Tibial nerve (tissue), 4 donors: ENCODE results near the gene ZRANB1. TPM values are rescaled to one million over a fixed set of nuclear protein-coding genes. Genes with fewer than 3 reads are reported as not detected.

Experiments
- DNase-seq, 2 donors: peaks; one replicate each; pipeline ENCODE4 v3.0.0-alpha.2; 2019; ENCODE audit warnings: low spot score in 2 of 2
- H3K27ac ChIP-seq, 4 donors: fragments of 200-600 bp; sonication (generic) in 3 of 4; one replicate each; pipeline ENCODE4 v1.5.1; 2017 to 2019; ENCODE audit warnings: mild to moderate bottlenecking in 1 of 4
- H3K27me3 ChIP-seq, 2 donors: fragments of 200-600 bp; sonication (generic) in 1 of 2; one replicate each; pipeline versions ENCODE4 v1.5.1 to v1.6.0; 2017 to 2019
- H3K36me3 ChIP-seq, 3 donors: fragments of 200-600 bp; sonication (generic); one replicate each; pipeline ENCODE4 v1.5.1; 2018 to 2019
- H3K4me1 ChIP-seq, 4 donors: fragments of 200-600 bp; sonication (generic) in 3 of 4; one replicate each; pipeline ENCODE4 v1.5.1; 2017 to 2019
- H3K4me3 ChIP-seq, 4 donors: fragments of 200-600 bp; sonication (generic) in 3 of 4; one replicate each; pipeline ENCODE4 v1.5.1; 2017 to 2019; ENCODE audit warnings: mild to moderate bottlenecking in 1 of 4, moderate library complexity in 1 of 4
- H3K9me3 ChIP-seq, 4 donors: fragments of 200-600 bp; sonication (generic) in 3 of 4; one replicate each; pipeline ENCODE4 v1.5.1; 2017 to 2019
- EP300 ChIP-seq, 2 donors: sonication (generic); formaldehyde crosslinking; IDR thresholded peaks; one replicate each; pipeline ENCODE4 v1.6.1; 2017; ENCODE audit warnings: antibody characterized with exemption in 2 of 2, mild to moderate bottlenecking in 1 of 2
- POLR2A ChIP-seq, 2 donors: fragments of 450-650 bp; IDR thresholded peaks; one replicate each; pipeline ENCODE4 v1.6.1; 2017; ENCODE audit warnings: antibody characterized with exemption in 2 of 2, mild to moderate bottlenecking in 2 of 2, moderate library complexity in 2 of 2
- WGBS, 2 donors: methylation state at CpG; one replicate each; pipeline ENCODE4 v1.1.5; 2018; 5-methylcytosine and 5-hydroxymethylcytosine counted together
- total RNA-seq, 4 donors: library from RNA; depleted of rRNA; stranded (reverse); fragments of >200 nt; gene quantifications; one replicate each; pipeline ENCODE4 v1.1.0, GENCODE V29; 2016
- TF ChIP-seq, protein P1 (sequence below), 5 experiments: fragments of 200-600 bp in 3 of 5; fragments of 450-650 bp in 2 of 5; sonication (generic) in 3 of 5; IDR thresholded peaks; one replicate each; pipeline ENCODE4 v1.5.1; 2016 to 2019; ENCODE audit warnings: antibody characterized with exemption in 5 of 5, mild to moderate bottlenecking in 3 of 5, moderate library complexity in 2 of 5

The ZRANB1 gene
- total RNA-seq, 4 donors from 2014 or later, result 22.2 to 33.5 (median 24.2) TPM

- H3K4me3 ChIP-seq, result no peak overlapping the region
- no peak for DNase-seq
- TF ChIP-seq EP300 (IDR thresholded peaks at IDR 0.05) (no peak), POLR2A (IDR thresholded peaks at IDR 0.05) (no peak)
- TF ChIP-seq, protein P1, sequence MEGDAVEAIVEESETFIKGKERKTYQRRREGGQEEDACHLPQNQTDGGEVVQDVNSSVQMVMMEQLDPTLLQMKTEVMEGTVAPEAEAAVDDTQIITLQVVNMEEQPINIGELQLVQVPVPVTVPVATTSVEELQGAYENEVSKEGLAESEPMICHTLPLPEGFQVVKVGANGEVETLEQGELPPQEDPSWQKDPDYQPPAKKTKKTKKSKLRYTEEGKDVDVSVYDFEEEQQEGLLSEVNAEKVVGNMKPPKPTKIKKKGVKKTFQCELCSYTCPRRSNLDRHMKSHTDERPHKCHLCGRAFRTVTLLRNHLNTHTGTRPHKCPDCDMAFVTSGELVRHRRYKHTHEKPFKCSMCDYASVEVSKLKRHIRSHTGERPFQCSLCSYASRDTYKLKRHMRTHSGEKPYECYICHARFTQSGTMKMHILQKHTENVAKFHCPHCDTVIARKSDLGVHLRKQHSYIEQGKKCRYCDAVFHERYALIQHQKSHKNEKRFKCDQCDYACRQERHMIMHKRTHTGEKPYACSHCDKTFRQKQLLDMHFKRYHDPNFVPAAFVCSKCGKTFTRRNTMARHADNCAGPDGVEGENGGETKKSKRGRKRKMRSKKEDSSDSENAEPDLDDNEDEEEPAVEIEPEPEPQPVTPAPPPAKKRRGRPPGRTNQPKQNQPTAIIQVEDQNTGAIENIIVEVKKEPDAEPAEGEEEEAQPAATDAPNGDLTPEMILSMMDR (IDR thresholded peaks at IDR 0.05), result no peak
- no peaks in the 10 kb centered on the region for H3K9me3 ChIP-seq
- H3K27ac ChIP-seq, result no peak overlapping the region
- WGBS, 2 donors, result 83 to 88% methylated on average over 16 to 17 of the region's 17 CpGs
- peaks cover 0 to 61% (median 25%) of the 10 kb centered on the region in 4 donors for H3K4me1 ChIP-seq
- peaks cover 0 to 12% (median 0%) of the 10 kb centered on the region in 3 donors for H3K36me3 ChIP-seq
- H3K27me3 ChIP-seq, result no peaks in the 10 kb centered on the region
Measured at GRCh38 chr10:125021686-125022344, 79.9 kb downstream of the ZRANB1 start.

GRCh38 chr10:125022671-125023070 is 80.7 kb downstream of the ZRANB1 start:
- Histone ChIP-seq H3K4me1 (peaks cover 0 to 53% (median 16%) of the 10 kb centered on the region in 4 donors), H3K9me3 (no peaks in the 10 kb centered on the region), H3K36me3 (peaks cover 0 to 20% (median 0%) of the 10 kb centered on the region in 3 donors), H3K27me3 (no peaks in the 10 kb centered on the region), H3K4me3 (no peak overlapping the region), H3K27ac (no peak overlapping the region)
- DNase-seq, result no peak
- WGBS, 2 donors, result 90 to 94% methylated on average over 8 of the region's 8 CpGs
- no peak for TF ChIP-seq EP300 (IDR thresholded peaks at IDR 0.05)

GRCh38 chr10:125023255-125023654 is 81.3 kb downstream of the ZRANB1 start:
- Histone ChIP-seq H3K36me3 (peaks cover 0 to 24% (median 0%) of the 10 kb centered on the region in 3 donors), H3K27me3 (no peaks in the 10 kb centered on the region), H3K4me1 (peaks cover 0 to 51% (median 12%) of the 10 kb centered on the region in 4 donors), H3K4me3 (no peak overlapping the region), H3K9me3 (no peaks in the 10 kb centered on the region), H3K27ac (no peak overlapping the region)
- TF ChIP-seq, protein P1 (IDR thresholded peaks at IDR 0.05), result no peak
- no peak for TF ChIP-seq EP300 (IDR thresholded peaks at IDR 0.05)
- 74 to 75% methylated on average over 10 to 21 of the region's 21 CpGs for WGBS, 2 donors
- DNase-seq, result no peak

DNA sequence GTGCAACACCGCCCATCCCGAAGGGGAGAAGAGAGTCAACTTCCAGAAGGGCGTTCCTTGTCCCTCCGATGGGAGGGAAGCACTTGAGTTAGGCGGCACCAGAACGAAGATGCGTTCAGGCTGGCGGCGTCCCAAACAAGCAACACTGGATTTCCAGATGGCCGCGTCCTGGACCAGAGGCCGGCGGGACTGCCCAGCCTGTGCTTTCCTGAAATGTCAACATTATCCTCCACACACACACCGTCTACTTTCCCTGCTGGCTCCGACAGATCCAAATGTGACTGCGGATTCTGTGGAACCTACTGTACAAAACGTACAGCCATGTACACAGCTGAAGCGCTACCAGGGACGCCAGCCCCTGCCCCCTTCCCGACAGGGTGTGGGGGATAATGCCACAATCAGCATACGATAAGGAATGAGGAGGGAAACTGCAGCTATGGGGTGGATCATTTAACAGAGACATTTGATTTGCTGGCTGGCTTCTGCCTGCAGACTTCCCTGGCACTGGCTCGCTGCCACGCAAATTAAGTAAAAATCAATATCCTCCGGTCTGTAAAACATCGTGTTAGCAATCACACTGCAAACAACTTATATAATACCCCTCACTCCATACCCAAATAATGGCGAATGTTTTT is 82.1 kb downstream of the ZRANB1 start:
- no peak overlapping the region for H3K4me3 ChIP-seq
- TF ChIP-seq, protein P1 (IDR thresholded peaks at IDR 0.05), result no peak
- TF ChIP-seq POLR2A (IDR thresholded peaks at IDR 0.05) (no peak), EP300 (IDR thresholded peaks at IDR 0.05) (no peak)
- H3K27me3 ChIP-seq, result no peaks in the 10 kb centered on the region
- peaks cover 0 to 51% (median 12%) of the 10 kb centered on the region in 4 donors for H3K4me1 ChIP-seq
- peaks cover 0 to 24% (median 0%) of the 10 kb centered on the region in 3 donors for H3K36me3 ChIP-seq
- peak; percentile 45 to 55 for DNase-seq
- H3K9me3 ChIP-seq, result no peaks in the 10 kb centered on the region
- H3K27ac ChIP-seq, result peak overlapping the region in 1 of 4 donors; percentile 33
- 57 to 69% methylated on average over 26 of the region's 26 CpGs for WGBS, 2 donors

- TF ChIP-seq, protein P1 (IDR thresholded peaks at IDR 0.05), result no peak
- no peak for TF ChIP-seq POLR2A (IDR thresholded peaks at IDR 0.05)
- TF ChIP-seq EP300 (IDR thresholded peaks at IDR 0.05), result no peak
- peaks cover 0 to 45% (median 12%) of the 10 kb centered on the region in 4 donors for H3K4me1 ChIP-seq
- no peaks in the 10 kb centered on the region for H3K27me3 ChIP-seq
- peak overlapping the region in 2 of 4 donors; percentile 31 to 33 for H3K27ac ChIP-seq
- H3K4me3 ChIP-seq, result no peak overlapping the region
- DNase-seq, result no peak
- H3K36me3 ChIP-seq, result peaks cover 0 to 24% (median 0%) of the 10 kb centered on the region in 3 donors
- 60 to 66% methylated on average over 16 of the region's 16 CpGs for WGBS, 2 donors
- no peaks in the 10 kb centered on the region for H3K9me3 ChIP-seq
Measured at GRCh38 chr10:125024497-125025234, 82.7 kb downstream of the ZRANB1 start.
